ENCODE measurements around the gene SPRYD7. TPM values are rescaled to one million over a fixed set of nuclear protein-coding genes. Genes with fewer than 3 reads are reported as not detected.

SPRYD7 gene
- total and polyA plus RNA-seq, 7 donors: 6.6 to 14.8 (median 8.7) TPM

- H3K36me3 ChIP-seq: no peaks in the 10 kb centered on the region
- no peaks in the 10 kb centered on the region for H3K27me3 ChIP-seq
- H3K9me3 ChIP-seq: no peaks in the 10 kb centered on the region
- WGBS, 2 donors: 16 to 51% methylated on average over 4 of the region's 4 CpGs
- peaks cover 0 to 18% (median 17%) of the 10 kb centered on the region in 4 donors for H3K4me1 ChIP-seq
- peak overlapping the region in 1 of 4 donors; percentile 58 for H3K27ac ChIP-seq
- intact Hi-C loops (cut with DNase I): loop anchor here (5.0 kb wide), 3 partner anchors 82 to 147 kb away; partner anchors contain the start of gene KPNA3
- DNase-seq: no peak
- H3K4me3 ChIP-seq: no peak overlapping the region
- TF ChIP-seq EP300 (IDR thresholded peaks at IDR 0.05) (no peak), POLR2AphosphoS5 (IDR thresholded peaks at IDR 0.05) (no peak), POLR2A (IDR thresholded peaks at IDR 0.05) (no peak), CTCF (IDR thresholded peaks at IDR 0.05) (no peak)
Observed at GRCh38 chr13:49939321-49939720, 3.2 kb upstream of the SPRYD7 start.

GRCh38 chr13:49938921-49939320, 2.8 kb upstream of the SPRYD7 start:
- H3K4me1 ChIP-seq: peaks cover 0 to 20% (median 18%) of the 10 kb centered on the region in 4 donors
- H3K27me3 ChIP-seq: no peaks in the 10 kb centered on the region
- intact Hi-C loops (cut with DNase I): loop anchor here (5.0 kb wide), 3 partner anchors 82 to 147 kb away; partner anchors contain the start of gene KPNA3
- H3K9me3 ChIP-seq: no peaks in the 10 kb centered on the region
- TF ChIP-seq POLR2AphosphoS5 (IDR thresholded peaks at IDR 0.05) (no peak), POLR2A (IDR thresholded peaks at IDR 0.05) (no peak), CTCF (IDR thresholded peaks at IDR 0.05) (no peak), EP300 (IDR thresholded peaks at IDR 0.05) (no peak)
- DNase-seq: no peak
- peak overlapping the region in 1 of 4 donors; percentile 58 for H3K27ac ChIP-seq
- 12 to 59% methylated on average over 5 of the region's 5 CpGs for WGBS, 2 donors
- no peak overlapping the region for H3K4me3 ChIP-seq
- H3K36me3 ChIP-seq: no peaks in the 10 kb centered on the region

GRCh38 chr13:49938314-49938713, 2.2 kb upstream of the SPRYD7 start:
- intact Hi-C loops (cut with DNase I): loop anchor here (5.0 kb wide), 3 partner anchors 81 to 146 kb away; partner anchors contain the start of gene KPNA3
- 19 to 45% methylated on average over 5 of the region's 5 CpGs for WGBS, 2 donors
- Histone ChIP-seq H3K27ac (peak overlapping the region in 1 of 4 donors; percentile 58), H3K4me1 (peaks cover 0 to 20% (median 18%) of the 10 kb centered on the region in 4 donors), H3K27me3 (no peaks in the 10 kb centered on the region), H3K4me3 (no peak overlapping the region), H3K36me3 (no peaks in the 10 kb centered on the region), H3K9me3 (no peaks in the 10 kb centered on the region)
- DNase-seq: no peak
- TF ChIP-seq CTCF (IDR thresholded peaks at IDR 0.05): no peak
- no peak for TF ChIP-seq EP300 (IDR thresholded peaks at IDR 0.05)
- TF ChIP-seq POLR2AphosphoS5 (IDR thresholded peaks at IDR 0.05): no peak
- no peak for TF ChIP-seq POLR2A (IDR thresholded peaks at IDR 0.05)

- peaks cover 0 to 30% (median 23%) of the 10 kb centered on the region in 4 donors for H3K4me1 ChIP-seq
- intact Hi-C loops (cut with DNase I): loop anchor here (1.0 to 5.0 kb wide), 6 partner anchors 60 to 246 kb away; partner anchors contain the start of genes EBPL, KPNA3 and TRIM13
- no peaks in the 10 kb centered on the region for H3K27me3 ChIP-seq
- H3K4me3 ChIP-seq: peak overlapping the region; percentile 79 to 94 (median 88)
- no peaks in the 10 kb centered on the region for H3K36me3 ChIP-seq
- peak overlapping the region; percentile 85 to 92 (median 89) for H3K27ac ChIP-seq
- no peaks in the 10 kb centered on the region for H3K9me3 ChIP-seq
- no peak for TF ChIP-seq EP300 (IDR thresholded peaks at IDR 0.05)
- TF ChIP-seq POLR2A (IDR thresholded peaks at IDR 0.05): no peak
- no peak for TF ChIP-seq CTCF (IDR thresholded peaks at IDR 0.05)
- TF ChIP-seq POLR2AphosphoS5 (IDR thresholded peaks at IDR 0.05): no peak
- 1 to 2% methylated on average over 21 of the region's 21 CpGs for WGBS, 2 donors
- no peak for DNase-seq
Observed at GRCh38 chr13:49936968-49937273, 781 bp upstream of the SPRYD7 start.
